Measurements from ENCODE around the gene SNCAIP.
"Not testable (repeated sequence)": the region's sequence is repeated elsewhere in the genome, so short reads cannot be mapped to it uniquely, and the experiment has no call there.

The SNCAIP gene

GRCh38 chr5:122363623-122364022 lies 51.6 kb downstream of the SNCAIP start:
- no peak for DNase-seq

GRCh38 chr5:122366501-122366900 lies 54.5 kb downstream of the SNCAIP start:
- DNase-seq = no peak

GRCh38 chr5:122367456-122367855 lies 55.4 kb downstream of the SNCAIP start:
- no peak for DNase-seq

- DNase-seq = no peak
Observed at GRCh38 chr5:122368510-122369251, 56.6 kb downstream of the SNCAIP start.

GRCh38 chr5:122369253-122369815 lies 57.3 kb downstream of the SNCAIP start:
- no peak for DNase-seq

GRCh38 chr5:122371511-122372151 lies 59.6 kb downstream of the SNCAIP start:
- no peak for DNase-seq

- no peak for DNase-seq
Observed at GRCh38 chr5:122374110-122374509, 62.1 kb downstream of the SNCAIP start.

GRCh38 chr5:122375801-122376200 lies 63.8 kb downstream of the SNCAIP start:
- DNase-seq = no peak

GRCh38 chr5:122376250-122376649 lies 64.2 kb downstream of the SNCAIP start:
- DNase-seq = no peak

GRCh38 chr5:122377026-122377425 lies 65.0 kb downstream of the SNCAIP start:
- DNase-seq = no peak

- not testable (repeated sequence) for DNase-seq
Observed at GRCh38 chr5:122382938-122383337, 70.9 kb downstream of the SNCAIP start.

GRCh38 chr5:122384739-122385235 lies 72.8 kb downstream of the SNCAIP start:
- DNase-seq = no peak

- DNase-seq = no peak
Observed at GRCh38 chr5:122385286-122385685, 73.2 kb downstream of the SNCAIP start.

- DNase-seq = no peak
Observed at GRCh38 chr5:122385808-122386207, 73.8 kb downstream of the SNCAIP start.

- DNase-seq = no peak
Observed at GRCh38 chr5:122390154-122390553, 78.1 kb downstream of the SNCAIP start.

- DNase-seq = no peak
Observed at GRCh38 chr5:122390694-122391093, 78.7 kb downstream of the SNCAIP start.

- no peak for DNase-seq
Observed at GRCh38 chr5:122391621-122392020, 79.6 kb downstream of the SNCAIP start.

- no peak for DNase-seq
Observed at GRCh38 chr5:122392224-122392623, 80.2 kb downstream of the SNCAIP start.

GRCh38 chr5:122392824-122393223 lies 80.8 kb downstream of the SNCAIP start:
- no peak for DNase-seq

GRCh38 chr5:122394284-122394930 lies 82.4 kb downstream of the SNCAIP start:
- no peak for DNase-seq

- DNase-seq = no peak
Observed at GRCh38 chr5:122398016-122398415, 86.0 kb downstream of the SNCAIP start.

GRCh38 chr5:122400341-122400740 lies 88.3 kb downstream of the SNCAIP start:
- DNase-seq = no peak

- DNase-seq = no peak
Observed at GRCh38 chr5:122400938-122401337, 88.9 kb downstream of the SNCAIP start.

Measured in GDM1 (cell line).